HG02840 (cell line): Measurements from ENCODE around the gene GREB1.

Experiments used
- ATAC-seq: cut with Tn5 transposase; IDR thresholded peaks from one replicate; pipeline ENCODE4 v1.9.1; 2021; ENCODE audit warnings: mild to moderate bottlenecking, moderate library complexity, moderate number of reproducible peaks; ENCODE audit not compliant: unreplicated experiment, low FRiP score

The GREB1 gene

GRCh38 chr2:11628675-11629074 lies 94.8 kb downstream of the GREB1 start:
- ATAC-seq = no peak

- ATAC-seq = no peak
These were observed 95.4 kb downstream of the GREB1 start for GRCh38 chr2:11629215-11629614.

- ATAC-seq = no peak
These were observed 96.0 kb downstream of the GREB1 start for GRCh38 chr2:11629851-11630250.

- no peak for ATAC-seq
These were observed 97.0 kb downstream of the GREB1 start for GRCh38 chr2:11630855-11631254.

GRCh38 chr2:11631462-11631861 lies 97.6 kb downstream of the GREB1 start:
- ATAC-seq = no peak

GRCh38 chr2:11633923-11634478 lies 100.2 kb downstream of the GREB1 start:
- ATAC-seq = no peak

- ATAC-seq = no peak
These were observed 100.7 kb downstream of the GREB1 start for GRCh38 chr2:11634584-11634983.

- no peak for ATAC-seq
These were observed 101.3 kb downstream of the GREB1 start for GRCh38 chr2:11635141-11635540.

GRCh38 chr2:11636593-11637295 lies 102.9 kb downstream of the GREB1 start:
- ATAC-seq = no peak

- ATAC-seq = no peak
These were observed 103.7 kb downstream of the GREB1 start for GRCh38 chr2:11637546-11637945.

- ATAC-seq = no peak
These were observed 105.7 kb downstream of the GREB1 start for GRCh38 chr2:11639503-11639902.

GRCh38 chr2:11640132-11640531 lies 106.3 kb downstream of the GREB1 start:
- no peak for ATAC-seq

GRCh38 chr2:11642972-11643371 lies 109.1 kb downstream of the GREB1 start:
- ATAC-seq = no peak

GRCh38 chr2:11644293-11644692 lies 110.4 kb downstream of the GREB1 start:
- ATAC-seq = no peak

GRCh38 chr2:11646530-11646929 lies 112.7 kb downstream of the GREB1 start:
- ATAC-seq = no peak

GRCh38 chr2:11647834-11648600 lies 114.2 kb downstream of the GREB1 start:
- no peak for ATAC-seq

- ATAC-seq = no peak
These were observed 115.2 kb downstream of the GREB1 start for GRCh38 chr2:11649093-11649492.

- ATAC-seq = no peak
These were observed 118.2 kb downstream of the GREB1 start for GRCh38 chr2:11651856-11652548.

GRCh38 chr2:11652553-11652952 lies 118.7 kb downstream of the GREB1 start:
- no peak for ATAC-seq

GRCh38 chr2:11655495-11655894 lies 121.7 kb downstream of the GREB1 start:
- ATAC-seq = no peak

GRCh38 chr2:11656252-11656651 lies 122.4 kb downstream of the GREB1 start:
- ATAC-seq = no peak
